NB4 (cell line): ENCODE data around the gene CMBL.

Source experiments
- DNase-seq: peaks from one replicate; pipeline ENCODE4 v3.0.0; 2010; ENCODE audit warnings: low read depth
- H3K4me3 ChIP-seq: one replicate; pipeline ENCODE4 v1.5.1; 2011; ENCODE audit warnings: mild to moderate bottlenecking, low read depth, low read length, moderate library complexity
- MAX ChIP-seq: IDR thresholded peaks from 2 replicates; pipeline ENCODE4 v1.6.1; 2011; ENCODE audit warnings: low read depth, low read length
- MYC ChIP-seq: IDR thresholded peaks from 2 replicates; pipeline ENCODE4 v1.6.1; 2011; ENCODE audit warnings: low read depth, low read length
- POLR2A ChIP-seq: IDR thresholded peaks from 2 replicates; pipeline ENCODE4 v1.6.1; 2011; ENCODE audit warnings: mild to moderate bottlenecking; ENCODE audit not compliant: insufficient read length; ENCODE audit errors: extremely low read depth
- TF ChIP-seq, protein P1 (sequence below): IDR thresholded peaks from one replicate; pipeline ENCODE4 v1.5.1; 2012; ENCODE audit warnings: low read depth, low read length

CMBL gene

DNA sequence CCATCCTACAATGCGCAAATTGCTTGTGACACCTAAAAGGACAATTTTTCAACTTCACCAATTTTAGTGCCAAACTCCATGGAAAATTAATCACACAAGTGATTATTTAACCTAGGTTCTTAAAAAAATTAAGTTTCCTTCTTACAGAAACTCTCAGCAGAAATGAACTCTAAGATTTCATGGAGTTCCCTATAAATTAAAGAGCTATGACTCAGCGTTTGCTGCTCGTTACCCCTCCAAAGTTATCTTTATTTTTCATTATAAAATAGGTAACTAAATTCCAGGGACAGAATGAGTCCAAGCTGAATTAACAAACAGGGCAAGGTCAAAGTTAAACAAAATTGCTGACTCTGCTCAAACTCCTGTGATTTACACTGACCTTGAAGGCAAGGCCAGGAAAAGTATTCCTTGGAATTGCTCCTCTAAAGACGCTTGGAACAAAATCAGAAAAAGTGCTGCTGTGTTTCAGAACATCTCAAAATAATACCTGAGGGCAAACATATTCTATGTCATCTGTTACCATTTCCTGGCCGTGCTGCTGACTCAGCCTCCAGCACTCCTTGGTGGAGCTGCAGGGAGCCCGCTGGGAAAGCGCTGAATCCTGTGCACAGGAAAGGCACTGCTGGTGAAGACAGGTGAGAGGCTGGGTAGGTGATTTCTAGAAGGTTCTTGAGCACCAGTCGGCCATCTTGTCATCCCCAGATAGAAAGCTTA, 2.5 kb upstream of the CMBL start:
- TF ChIP-seq, protein P1, sequence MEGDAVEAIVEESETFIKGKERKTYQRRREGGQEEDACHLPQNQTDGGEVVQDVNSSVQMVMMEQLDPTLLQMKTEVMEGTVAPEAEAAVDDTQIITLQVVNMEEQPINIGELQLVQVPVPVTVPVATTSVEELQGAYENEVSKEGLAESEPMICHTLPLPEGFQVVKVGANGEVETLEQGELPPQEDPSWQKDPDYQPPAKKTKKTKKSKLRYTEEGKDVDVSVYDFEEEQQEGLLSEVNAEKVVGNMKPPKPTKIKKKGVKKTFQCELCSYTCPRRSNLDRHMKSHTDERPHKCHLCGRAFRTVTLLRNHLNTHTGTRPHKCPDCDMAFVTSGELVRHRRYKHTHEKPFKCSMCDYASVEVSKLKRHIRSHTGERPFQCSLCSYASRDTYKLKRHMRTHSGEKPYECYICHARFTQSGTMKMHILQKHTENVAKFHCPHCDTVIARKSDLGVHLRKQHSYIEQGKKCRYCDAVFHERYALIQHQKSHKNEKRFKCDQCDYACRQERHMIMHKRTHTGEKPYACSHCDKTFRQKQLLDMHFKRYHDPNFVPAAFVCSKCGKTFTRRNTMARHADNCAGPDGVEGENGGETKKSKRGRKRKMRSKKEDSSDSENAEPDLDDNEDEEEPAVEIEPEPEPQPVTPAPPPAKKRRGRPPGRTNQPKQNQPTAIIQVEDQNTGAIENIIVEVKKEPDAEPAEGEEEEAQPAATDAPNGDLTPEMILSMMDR = no peak
- no peak for TF ChIP-seq MYC
- DNase-seq = no peak
- no peak overlapping the region for H3K4me3 ChIP-seq

DNA sequence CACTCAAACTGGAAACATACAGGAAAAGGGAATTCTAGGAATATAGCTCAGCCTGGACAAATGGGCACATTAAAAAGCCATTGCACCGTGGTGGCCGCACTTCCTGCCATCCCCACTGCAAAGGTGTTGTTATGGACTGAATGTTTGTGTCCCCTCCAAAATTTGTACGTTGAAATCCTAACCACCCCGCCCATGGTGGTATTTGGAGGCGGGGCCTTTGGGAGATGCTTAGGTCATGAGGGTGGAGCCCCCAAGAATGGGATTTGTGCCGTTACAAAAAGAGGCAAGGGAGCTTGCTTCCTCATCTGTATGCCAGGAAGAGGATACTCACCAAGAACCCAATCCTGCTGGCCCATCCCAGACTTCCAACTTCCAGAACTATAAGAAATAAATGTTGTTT, 1.1 kb upstream of the CMBL start:
- no peak overlapping the region for H3K4me3 ChIP-seq
- TF ChIP-seq, protein P1 = no peak
- TF ChIP-seq MAX = no peak
- TF ChIP-seq POLR2A = no peak
- no peak for TF ChIP-seq MYC
- DNase-seq = no peak

GRCh38 chr5:10306806-10307205, 896 bp downstream of the CMBL start:
- no peak for DNase-seq
- no peak overlapping the region for H3K4me3 ChIP-seq
- TF ChIP-seq, protein P1 = no peak
- TF ChIP-seq MYC = no peak
- no peak for TF ChIP-seq POLR2A
- TF ChIP-seq MAX = no peak

DNA sequence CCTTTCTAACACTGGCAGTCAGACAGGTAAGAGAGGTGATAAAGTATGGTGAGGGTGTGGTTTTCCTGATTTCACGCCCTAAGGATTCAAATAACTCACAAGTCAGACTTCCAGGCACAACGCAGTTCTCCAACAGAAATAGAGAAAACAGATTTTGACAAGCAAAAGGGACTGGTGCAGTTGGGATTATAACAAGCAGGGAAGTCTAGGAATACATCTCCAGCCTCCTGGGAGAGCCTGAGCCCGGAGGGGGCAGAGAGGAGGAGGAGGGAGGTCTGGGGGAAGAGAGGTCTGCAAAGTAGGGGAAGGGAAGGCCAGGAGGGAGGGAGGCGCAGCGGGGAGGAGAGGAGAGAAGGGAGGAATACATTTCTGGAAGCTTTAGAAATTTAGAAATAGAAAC, 1.6 kb downstream of the CMBL start:
- DNase-seq = no peak
- H3K4me3 ChIP-seq = no peak overlapping the region
- TF ChIP-seq MYC (no peak), POLR2A (no peak), MAX (no peak)
- TF ChIP-seq, protein P1 = no peak

DNA sequence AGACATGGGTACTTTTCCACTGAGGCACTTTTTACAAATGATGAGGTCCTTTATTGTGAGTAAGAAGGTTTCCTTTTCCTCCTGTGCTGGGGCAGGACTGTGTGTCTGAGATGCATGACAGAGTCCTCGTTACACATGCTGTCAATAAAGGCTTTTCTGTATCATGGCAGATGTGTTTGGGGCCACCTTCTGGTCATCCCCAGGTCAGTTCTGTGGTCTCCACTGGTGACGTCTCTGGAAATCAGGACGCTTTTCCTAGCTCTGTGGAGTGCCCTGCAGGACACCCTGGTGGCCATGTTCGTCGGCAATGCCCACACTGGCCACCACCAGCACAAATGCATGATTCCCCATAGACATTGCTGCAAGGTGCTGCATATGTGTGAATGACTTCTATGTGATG, 2.8 kb downstream of the CMBL start:
- no peak overlapping the region for H3K4me3 ChIP-seq
- TF ChIP-seq MYC = no peak
- TF ChIP-seq MAX = no peak
- no peak for TF ChIP-seq POLR2A
- no peak for DNase-seq

DNA sequence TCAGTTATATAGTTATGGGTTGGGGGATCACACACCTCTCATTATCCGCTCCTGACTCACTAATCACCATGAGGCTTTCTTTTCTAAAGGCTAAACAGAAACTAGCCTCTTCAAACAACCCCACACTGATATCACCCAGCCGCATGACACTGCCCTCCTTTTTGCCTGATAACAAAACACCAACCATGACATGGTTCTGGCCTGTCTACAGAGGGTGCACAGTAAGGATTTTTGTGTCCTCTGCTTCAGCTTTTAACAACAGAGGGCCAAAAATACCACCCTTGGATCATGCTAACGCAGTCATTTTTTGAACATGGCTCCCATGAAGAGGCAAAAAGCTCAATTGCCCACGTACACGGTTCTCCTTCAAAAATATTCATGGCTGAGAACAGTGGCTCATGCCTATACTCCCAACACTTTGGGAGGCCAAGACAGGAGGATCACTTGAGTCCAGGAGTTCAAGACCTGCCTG, 4.0 kb downstream of the CMBL start:
- TF ChIP-seq, protein P1 = no peak
- TF ChIP-seq MAX = no peak
- no peak for TF ChIP-seq POLR2A
- TF ChIP-seq MYC = no peak
- H3K4me3 ChIP-seq = no peak overlapping the region
- DNase-seq = no peak
